Vagina (tissue), 2 donors: ENCODE results near the gene FBLN1.

ENCODE experiments used
- POLR2A ChIP-seq, 2 donors: fragments of 450-650 bp; IDR thresholded peaks; one replicate each; pipeline ENCODE4 v1.6.1; 2017; ENCODE audit warnings: antibody characterized with exemption in 2 of 2, mild to moderate bottlenecking in 2 of 2, moderate library complexity in 2 of 2
- TF ChIP-seq, protein P1 (sequence below), 3 experiments: fragments of 450-650 bp in 2 of 3; fragments of 200-600 bp in 1 of 3; sonication (generic) in 1 of 3; IDR thresholded peaks; one replicate each; pipeline ENCODE4 v1.5.1; 2017 to 2019; ENCODE audit warnings: antibody characterized with exemption in 3 of 3, mild to moderate bottlenecking in 2 of 3, moderate library complexity in 2 of 3

DNA sequence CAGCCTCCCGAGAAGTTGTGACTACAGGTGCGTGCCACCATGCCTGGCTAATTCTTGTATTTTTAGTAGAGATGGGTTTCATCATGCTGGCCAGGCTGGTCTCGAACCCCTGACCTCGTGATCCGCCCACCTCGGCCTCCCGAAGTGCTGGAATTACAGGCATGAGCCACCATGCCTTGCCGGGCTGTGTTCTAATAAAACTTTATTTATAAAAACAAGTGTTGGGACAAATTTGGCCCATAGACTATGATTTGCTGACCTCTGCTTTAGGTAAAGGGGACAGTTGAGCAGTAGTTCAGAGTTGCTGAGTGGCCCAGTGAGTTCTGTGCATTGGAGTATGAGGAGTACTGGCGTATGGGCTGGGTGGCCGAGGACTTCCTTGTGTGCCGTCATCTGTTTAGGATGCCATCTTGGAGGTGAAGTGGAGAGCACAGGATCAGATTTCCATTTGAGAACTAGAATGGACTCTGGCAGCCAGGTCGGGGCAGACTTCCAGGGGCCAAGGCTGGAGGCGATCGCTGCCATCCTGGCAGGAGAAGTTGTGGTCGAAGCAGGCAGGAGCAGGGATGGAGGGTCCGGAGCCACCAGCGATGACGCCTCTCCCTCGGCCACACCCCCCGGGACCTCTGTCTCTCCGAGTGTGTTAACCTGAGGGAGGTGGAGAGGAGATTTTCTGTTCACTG, 43.8 kb downstream of the FBLN1 start:
- TF ChIP-seq, protein P1, sequence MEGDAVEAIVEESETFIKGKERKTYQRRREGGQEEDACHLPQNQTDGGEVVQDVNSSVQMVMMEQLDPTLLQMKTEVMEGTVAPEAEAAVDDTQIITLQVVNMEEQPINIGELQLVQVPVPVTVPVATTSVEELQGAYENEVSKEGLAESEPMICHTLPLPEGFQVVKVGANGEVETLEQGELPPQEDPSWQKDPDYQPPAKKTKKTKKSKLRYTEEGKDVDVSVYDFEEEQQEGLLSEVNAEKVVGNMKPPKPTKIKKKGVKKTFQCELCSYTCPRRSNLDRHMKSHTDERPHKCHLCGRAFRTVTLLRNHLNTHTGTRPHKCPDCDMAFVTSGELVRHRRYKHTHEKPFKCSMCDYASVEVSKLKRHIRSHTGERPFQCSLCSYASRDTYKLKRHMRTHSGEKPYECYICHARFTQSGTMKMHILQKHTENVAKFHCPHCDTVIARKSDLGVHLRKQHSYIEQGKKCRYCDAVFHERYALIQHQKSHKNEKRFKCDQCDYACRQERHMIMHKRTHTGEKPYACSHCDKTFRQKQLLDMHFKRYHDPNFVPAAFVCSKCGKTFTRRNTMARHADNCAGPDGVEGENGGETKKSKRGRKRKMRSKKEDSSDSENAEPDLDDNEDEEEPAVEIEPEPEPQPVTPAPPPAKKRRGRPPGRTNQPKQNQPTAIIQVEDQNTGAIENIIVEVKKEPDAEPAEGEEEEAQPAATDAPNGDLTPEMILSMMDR (IDR thresholded peaks at IDR 0.05): no peak
- no peak for TF ChIP-seq POLR2A (IDR thresholded peaks at IDR 0.05)
